ENCODE measurements around the gene CYP4X1. TPM values are rescaled to one million over a fixed set of nuclear protein-coding genes. Genes with fewer than 3 reads are reported as not detected.

The CYP4X1 gene, protein sequence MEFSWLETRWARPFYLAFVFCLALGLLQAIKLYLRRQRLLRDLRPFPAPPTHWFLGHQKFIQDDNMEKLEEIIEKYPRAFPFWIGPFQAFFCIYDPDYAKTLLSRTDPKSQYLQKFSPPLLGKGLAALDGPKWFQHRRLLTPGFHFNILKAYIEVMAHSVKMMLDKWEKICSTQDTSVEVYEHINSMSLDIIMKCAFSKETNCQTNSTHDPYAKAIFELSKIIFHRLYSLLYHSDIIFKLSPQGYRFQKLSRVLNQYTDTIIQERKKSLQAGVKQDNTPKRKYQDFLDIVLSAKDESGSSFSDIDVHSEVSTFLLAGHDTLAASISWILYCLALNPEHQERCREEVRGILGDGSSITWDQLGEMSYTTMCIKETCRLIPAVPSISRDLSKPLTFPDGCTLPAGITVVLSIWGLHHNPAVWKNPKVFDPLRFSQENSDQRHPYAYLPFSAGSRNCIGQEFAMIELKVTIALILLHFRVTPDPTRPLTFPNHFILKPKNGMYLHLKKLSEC
- 1.3 and 1.4 TPM in 2 replicates for total RNA-seq (2021; fragmentation: NEBNext Ultra II Directional; extraction: Animal tissue kit (Norgen Biotek cat#: 25700))
- polyA plus RNA-seq (2011; rRNA removed) = 2.0 and 3.5 TPM in 2 replicates
- 2.6 TPM for polyA plus RNA-seq (2011; cell fraction: cytosol; rRNA removed)
- 2.9 TPM for polyA plus RNA-seq (2011; cell fraction: nucleus; rRNA removed)
- 1.8 to 2.2 TPM (median 1.9 TPM) in 4 replicates for polyA plus RNA-seq (2012, experiment 1 of 2)
- 1.3 TPM for polyA plus RNA-seq (2012, experiment 2 of 2)
- 3.1 TPM for polyA plus RNA-seq (2013, experiment 1 of 2)
- polyA plus RNA-seq (2013, experiment 2 of 2) = 3.4 TPM
- 1.4 and 3.9 TPM in 2 replicates for polyA minus RNA-seq (2011; rRNA and poly(A)+ RNA removed)
- polyA minus RNA-seq (2011; cell fraction: cytosol; rRNA and poly(A)+ RNA removed) = 0.44 TPM
- 1.3 TPM for polyA minus RNA-seq (2011; cell fraction: nucleus; rRNA and poly(A)+ RNA removed)
- long read RNA-seq, experiment 1, partial matches to known transcripts = 0 of 3 reads
- long read RNA-seq, experiment 1, other reads (novel, unspliced or antisense) = 0 of 3 reads
- long read RNA-seq, experiment 2, partial matches to known transcripts = 0 of 1 reads
- long read RNA-seq, experiment 2, other reads (novel, unspliced or antisense) = 0 of 1 reads

DNA sequence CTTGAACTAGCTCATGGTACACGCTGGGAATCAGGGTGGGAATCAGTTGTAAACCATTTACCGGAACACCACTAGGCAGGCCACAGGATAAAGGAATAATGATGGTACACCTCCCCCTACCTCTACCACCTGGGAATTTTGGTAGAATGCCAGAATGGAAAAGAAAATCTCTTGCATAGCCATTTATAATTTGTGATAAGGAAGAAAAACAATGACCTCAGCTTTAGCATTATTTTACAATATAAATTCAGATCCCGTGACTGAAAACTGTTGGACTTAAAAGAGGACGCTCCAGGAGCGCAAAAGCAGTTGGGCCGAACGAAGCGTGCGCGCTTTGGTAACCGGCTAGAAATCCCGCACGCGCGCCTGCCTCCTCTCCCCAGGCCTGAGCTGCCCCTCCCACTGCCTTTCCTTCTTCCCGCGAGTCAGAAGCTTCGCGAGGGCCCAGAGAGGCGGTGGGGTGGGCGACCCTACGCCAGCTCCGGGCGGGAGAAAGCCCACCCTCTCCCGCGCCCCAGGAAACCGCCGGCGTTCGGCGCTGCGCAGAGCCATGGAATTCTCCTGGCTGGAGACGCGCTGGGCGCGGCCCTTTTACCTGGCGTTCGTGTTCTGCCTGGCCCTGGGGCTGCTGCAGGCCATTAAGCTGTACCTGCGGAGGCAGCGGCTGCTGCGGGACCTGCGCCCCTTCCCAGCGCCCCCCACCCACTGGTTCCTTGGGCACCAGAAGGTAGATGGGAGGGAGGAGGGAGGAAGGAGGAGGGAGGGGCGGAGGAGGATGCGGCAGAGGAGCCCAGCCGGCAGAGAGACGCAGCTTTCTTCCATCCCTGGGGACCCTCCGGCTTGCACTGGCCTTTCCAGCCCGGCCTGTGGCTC is at the start of gene CYP4X1:
CYP4X1 (plus strand) TSS at position 402 of the 873 bp plus-strand sequence; CDS start at position 551, 149 bp downstream.
- peaks cover 0 to 15% (median 6%) of the 10 kb centered on the region in 4 experiments; a peak in 3 of 7 replicates for H3K4me1 ChIP-seq (replicated peaks in 1 of 4; ENCODE audit: control insufficient read depth in 3 of 4, insufficient read depth in 4 of 4, low read length in 3 of 4)
- peak within 1 kb of the TSS; percentile 21 for H4K5ac ChIP-seq (ENCODE audit: insufficient read length, low read depth, low read length)
- H3K79me2 ChIP-seq (ENCODE audit: control insufficient read depth in 1 of 2, insufficient read depth in 2 of 2, low read length in 2 of 2) = no peaks in the 10 kb centered on the region
- H3K56ac ChIP-seq (replicated peaks; ENCODE audit: insufficient read length, low read depth, low read length) = no peak within 1 kb of the TSS
- H2AK5ac ChIP-seq (ENCODE audit: low read depth, low read length) = no peak within 1 kb of the TSS
- H3K14ac ChIP-seq (ENCODE audit: insufficient read length) = no peak within 1 kb of the TSS
- H3K79me1 ChIP-seq (ENCODE audit: low read depth, low read length) = no peaks in the 10 kb centered on the region
- H3K23ac ChIP-seq (ENCODE audit: insufficient read length) = no peak within 1 kb of the TSS
- peak; percentile 15 to 77 for DNase-seq (ENCODE audit: low read depth in 1 of 2, low spot score in 2 of 2)
- H3K9me3 ChIP-seq (ENCODE audit: insufficient read depth in 2 of 2, low read depth in 1 of 2, low read length in 1 of 2) = no peaks in the 10 kb centered on the region
- peak within 1 kb of the TSS; percentile 62; the same call in 1 of the 2 replicates for H2BK20ac ChIP-seq (ENCODE audit: low read length)
- ChIA-PET CTCF (ENCODE audit: partially characterized antibody) (interaction anchor here (0.9 to 2.0 kb wide), 11 partner anchors 9 to 152 kb away, joined by 3 to 6 read pairs (median 3); no protein-coding TSS in a partner anchor), POLR2A (ENCODE audit: partially characterized antibody) (interaction anchor here (0.6 to 1.3 kb wide), 2 partner anchors 38 to 156 kb away, joined by 3 read pairs; no protein-coding TSS in a partner anchor)
- H3K4ac ChIP-seq (replicated peaks; ENCODE audit: insufficient read length, low read depth, low read length) = no peak within 1 kb of the TSS
- H2BK5ac ChIP-seq (ENCODE audit: low read depth, low read length) = no peak within 1 kb of the TSS
- H4K8ac ChIP-seq (ENCODE audit: extremely low read depth, insufficient read depth, low read length) = peak within 1 kb of the TSS; percentile 11; the same call in 1 of the 2 replicates
- H3K18ac ChIP-seq (ENCODE audit: extremely low read depth, low read length) = peak within 1 kb of the TSS; percentile 85
- H2BK120ac ChIP-seq (replicated peaks; ENCODE audit: low read depth, low read length) = no peak within 1 kb of the TSS
- peak within 1 kb of the TSS; percentile 46 to 72 (median 64) for H3K4me3 ChIP-seq (ENCODE audit: extremely low read depth in 1 of 4, insufficient read depth in 2 of 4, low read depth in 3 of 4, low read length in 4 of 4)
- peak; percentile 24 for FAIRE-seq
- H3K23me2 ChIP-seq (ENCODE audit: low read depth, low read length) = peaks cover 5% of the 10 kb centered on the region; the same call in 1 of the 2 replicates
- H3K27me3 ChIP-seq (replicated peaks in 1 of 4; ENCODE audit: control insufficient read depth in 3 of 4, extremely low read depth in 1 of 4, insufficient read depth in 3 of 4, low read length in 3 of 4) = peaks cover 0 to 10% (median 3%) of the 10 kb centered on the region in 4 experiments; a peak in 3 of 7 replicates
- H3K9ac ChIP-seq (replicated peaks in 1 of 4; ENCODE audit: extremely low read depth in 1 of 4, low read depth in 3 of 4, low read length in 3 of 4) = peak within 1 kb of the TSS; percentile 24 to 39 (median 38); a peak in 5 of 7 replicates
- H2AFZ ChIP-seq (ENCODE audit: low read length) = peak within 1 kb of the TSS; percentile 60
- no peaks in the 10 kb centered on the region for H4K20me1 ChIP-seq (replicated peaks in 1 of 2; ENCODE audit: control insufficient read depth in 1 of 2, insufficient read depth in 2 of 2, low read length in 2 of 2)
- H3K27ac ChIP-seq (ENCODE audit: low read depth, low read length) = no peak within 1 kb of the TSS
- peak within 1 kb of the TSS; percentile 83 for H4K91ac ChIP-seq (replicated peaks; ENCODE audit: insufficient read length, low read length)
- 5% methylated on average over 23 of the region's 49 CpGs; no CpG with 5 or more reads in 1 of the 2 experiments for WGBS, 2 experiments (ENCODE audit: extremely low coverage in 1 of 2, insufficient coverage in 1 of 2, insufficient read length in 1 of 2, insufficient replicate concordance in 2 of 2, low coverage in 1 of 2, low lambda C conversion rate in 2 of 2, missing lambda C conversion rate in 1 of 2)
- H2BK15ac ChIP-seq (ENCODE audit: low read length) = peak within 1 kb of the TSS; percentile 19; the same call in 1 of the 2 replicates
- H2BK12ac ChIP-seq (ENCODE audit: low read depth, low read length) = no peak within 1 kb of the TSS
- no peaks in the 10 kb centered on the region for H3K36me3 ChIP-seq (ENCODE audit: control insufficient read depth in 2 of 4, insufficient read depth in 4 of 4, low read length in 3 of 4)
- H3K4me2 ChIP-seq (ENCODE audit: insufficient read depth in 1 of 2, low read depth in 2 of 2, low read length in 2 of 2) = peak within 1 kb of the TSS; percentile 69 to 73
- TF ChIP-seq GABPA (IDR thresholded peaks at IDR 0.05; ENCODE audit: borderline replicate concordance, insufficient read depth, low read length) = no peak
- TF ChIP-seq KDM5A (IDR thresholded peaks at IDR 0.05; ENCODE audit: low read length) = no peak
- TF ChIP-seq SP1 (IDR thresholded peaks at IDR 0.05; ENCODE audit: low read depth, low read length) = no peak
- TF ChIP-seq CEBPB (IDR thresholded peaks at IDR 0.05; ENCODE audit: low read depth, low read length) = no peak
- TF ChIP-seq SIX5 (IDR thresholded peaks at IDR 0.05; ENCODE audit: low read depth, low read length) = no peak
- TF ChIP-seq EZH2 (IDR thresholded peaks at IDR 0.05; ENCODE audit: low read depth, low read length, severe bottlenecking) = no peak
